HCT116 (cell line): ENCODE results near the gene TPRG1L.

ENCODE experiments used
- CEBPB ChIP-seq: IDR thresholded peaks from 2 replicates; pipeline ENCODE4 v1.6.1; 2012; ENCODE audit warnings: low read depth
- EGR1 ChIP-seq: IDR thresholded peaks from 2 replicates; pipeline ENCODE4 v1.6.1; 2012; ENCODE audit warnings: low read depth
- ELF1 ChIP-seq: IDR thresholded peaks from 2 replicates; pipeline ENCODE4 v1.6.1; 2012; ENCODE audit warnings: low read depth, borderline replicate concordance
- EZH2 ChIP-seq: fragments of 200-600 bp; sonication (generic); IDR thresholded peaks from 2 replicates; pipeline ENCODE4 v1.6.1; 2017; ENCODE audit warnings: antibody characterized with exemption, mixed run types
- EZH2phosphoT487 ChIP-seq: fragments of 200-600 bp; IDR thresholded peaks from 2 replicates; pipeline ENCODE4 v1.6.1; 2018; ENCODE audit warnings: antibody characterized with exemption, borderline replicate concordance
- POLR2A ChIP-seq: IDR thresholded peaks from 2 replicates; pipeline ENCODE4 v1.7.0; 2011; ENCODE audit warnings: borderline replicate concordance; ENCODE audit not compliant: insufficient read depth, insufficient read length; ENCODE audit errors: extremely low read depth
- RAD21 ChIP-seq: IDR thresholded peaks from 2 replicates; pipeline ENCODE4 v1.6.1; 2012; ENCODE audit warnings: low read depth, mild to moderate bottlenecking
- TCF7L2 ChIP-seq: IDR thresholded peaks from 2 replicates; pipeline ENCODE4 v1.7.0; 2011; ENCODE audit warnings: borderline replicate concordance, inconsistent platforms; ENCODE audit not compliant: insufficient read depth, insufficient read length; ENCODE audit errors: extremely low read depth
- YY1 ChIP-seq: IDR thresholded peaks from 2 replicates; pipeline ENCODE4 v1.6.1; 2011; ENCODE audit warnings: low read length, low read depth, moderate library complexity, mild to moderate bottlenecking; ENCODE audit not compliant: insufficient replicate concordance; ENCODE audit errors: extremely low read depth
- TF ChIP-seq, protein P1 (sequence below): IDR thresholded peaks from 2 replicates; pipeline ENCODE4 v1.6.1; 2012
- TF ChIP-seq, protein P2 (sequence below), 3 experiments: fragments of 200-600 bp in 1 of 3; sonication (generic) in 1 of 3; IDR thresholded peaks in 2 of 3; conservative IDR thresholded peaks in 1 of 3; 2 replicates each; pipeline ENCODE4 v1.5.1; 2012 to 2017; ENCODE audit warnings: low read depth in 2 of 3, low read length in 2 of 3, antibody characterized with exemption in 1 of 3, borderline replicate concordance in 1 of 3, control low read depth in 1 of 3, mild to moderate bottlenecking in 1 of 3, mixed read lengths in 1 of 3, mixed run types in 1 of 3, moderate library complexity in 1 of 3; ENCODE audit not compliant: insufficient read depth in 1 of 3
- TF ChIP-seq, protein P3 (sequence below): IDR thresholded peaks from 2 replicates; pipeline ENCODE4 v1.6.1; 2012; ENCODE audit warnings: low read depth
- TF ChIP-seq, protein P4 (sequence below): IDR thresholded peaks from 2 replicates; pipeline ENCODE4 v1.6.1; 2011; ENCODE audit warnings: mild to moderate bottlenecking, low read length, moderate library complexity; ENCODE audit not compliant: insufficient replicate concordance; ENCODE audit errors: extremely low read depth

DNA sequence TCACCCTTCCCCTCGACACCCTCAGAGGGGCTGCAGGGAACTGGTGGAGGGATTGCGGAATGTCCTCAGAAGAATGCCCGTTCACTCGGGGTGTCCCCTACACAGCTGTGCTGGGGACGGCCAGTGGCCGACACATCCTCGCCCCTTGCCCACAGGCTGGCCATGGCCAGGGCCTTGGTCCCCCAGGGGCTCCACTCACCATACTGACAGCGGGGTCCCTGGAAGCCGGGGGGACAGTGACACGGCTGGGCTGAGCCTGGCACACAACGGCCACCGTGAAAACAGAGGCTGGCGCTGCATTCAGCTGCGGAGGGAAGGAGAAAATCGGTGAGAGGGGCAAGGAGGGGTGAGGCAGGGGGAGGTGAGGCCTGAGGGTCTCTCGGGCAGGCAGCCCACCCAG lies 45.2 kb upstream of the TPRG1L start:
- TF ChIP-seq ELF1 (no peak), POLR2A (no peak), EZH2 (no peak), YY1 (no peak), EGR1 (no peak), CEBPB (no peak), TCF7L2 (no peak), RAD21 (no peak), EZH2phosphoT487 (no peak)
- TF ChIP-seq, protein P1, sequence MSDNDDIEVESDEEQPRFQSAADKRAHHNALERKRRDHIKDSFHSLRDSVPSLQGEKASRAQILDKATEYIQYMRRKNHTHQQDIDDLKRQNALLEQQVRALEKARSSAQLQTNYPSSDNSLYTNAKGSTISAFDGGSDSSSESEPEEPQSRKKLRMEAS, result no peak
- TF ChIP-seq, protein P2, sequence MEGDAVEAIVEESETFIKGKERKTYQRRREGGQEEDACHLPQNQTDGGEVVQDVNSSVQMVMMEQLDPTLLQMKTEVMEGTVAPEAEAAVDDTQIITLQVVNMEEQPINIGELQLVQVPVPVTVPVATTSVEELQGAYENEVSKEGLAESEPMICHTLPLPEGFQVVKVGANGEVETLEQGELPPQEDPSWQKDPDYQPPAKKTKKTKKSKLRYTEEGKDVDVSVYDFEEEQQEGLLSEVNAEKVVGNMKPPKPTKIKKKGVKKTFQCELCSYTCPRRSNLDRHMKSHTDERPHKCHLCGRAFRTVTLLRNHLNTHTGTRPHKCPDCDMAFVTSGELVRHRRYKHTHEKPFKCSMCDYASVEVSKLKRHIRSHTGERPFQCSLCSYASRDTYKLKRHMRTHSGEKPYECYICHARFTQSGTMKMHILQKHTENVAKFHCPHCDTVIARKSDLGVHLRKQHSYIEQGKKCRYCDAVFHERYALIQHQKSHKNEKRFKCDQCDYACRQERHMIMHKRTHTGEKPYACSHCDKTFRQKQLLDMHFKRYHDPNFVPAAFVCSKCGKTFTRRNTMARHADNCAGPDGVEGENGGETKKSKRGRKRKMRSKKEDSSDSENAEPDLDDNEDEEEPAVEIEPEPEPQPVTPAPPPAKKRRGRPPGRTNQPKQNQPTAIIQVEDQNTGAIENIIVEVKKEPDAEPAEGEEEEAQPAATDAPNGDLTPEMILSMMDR (IDR thresholded peaks at IDR 0.05 in 2 of 3, conservative IDR thresholded peaks at IDR 0.05 in 1 of 3; ENCODE audit: borderline replicate concordance in 1 of 3, insufficient read depth in 1 of 3, low read depth in 2 of 3, low read length in 2 of 3), result no peak
- TF ChIP-seq, protein P3, sequence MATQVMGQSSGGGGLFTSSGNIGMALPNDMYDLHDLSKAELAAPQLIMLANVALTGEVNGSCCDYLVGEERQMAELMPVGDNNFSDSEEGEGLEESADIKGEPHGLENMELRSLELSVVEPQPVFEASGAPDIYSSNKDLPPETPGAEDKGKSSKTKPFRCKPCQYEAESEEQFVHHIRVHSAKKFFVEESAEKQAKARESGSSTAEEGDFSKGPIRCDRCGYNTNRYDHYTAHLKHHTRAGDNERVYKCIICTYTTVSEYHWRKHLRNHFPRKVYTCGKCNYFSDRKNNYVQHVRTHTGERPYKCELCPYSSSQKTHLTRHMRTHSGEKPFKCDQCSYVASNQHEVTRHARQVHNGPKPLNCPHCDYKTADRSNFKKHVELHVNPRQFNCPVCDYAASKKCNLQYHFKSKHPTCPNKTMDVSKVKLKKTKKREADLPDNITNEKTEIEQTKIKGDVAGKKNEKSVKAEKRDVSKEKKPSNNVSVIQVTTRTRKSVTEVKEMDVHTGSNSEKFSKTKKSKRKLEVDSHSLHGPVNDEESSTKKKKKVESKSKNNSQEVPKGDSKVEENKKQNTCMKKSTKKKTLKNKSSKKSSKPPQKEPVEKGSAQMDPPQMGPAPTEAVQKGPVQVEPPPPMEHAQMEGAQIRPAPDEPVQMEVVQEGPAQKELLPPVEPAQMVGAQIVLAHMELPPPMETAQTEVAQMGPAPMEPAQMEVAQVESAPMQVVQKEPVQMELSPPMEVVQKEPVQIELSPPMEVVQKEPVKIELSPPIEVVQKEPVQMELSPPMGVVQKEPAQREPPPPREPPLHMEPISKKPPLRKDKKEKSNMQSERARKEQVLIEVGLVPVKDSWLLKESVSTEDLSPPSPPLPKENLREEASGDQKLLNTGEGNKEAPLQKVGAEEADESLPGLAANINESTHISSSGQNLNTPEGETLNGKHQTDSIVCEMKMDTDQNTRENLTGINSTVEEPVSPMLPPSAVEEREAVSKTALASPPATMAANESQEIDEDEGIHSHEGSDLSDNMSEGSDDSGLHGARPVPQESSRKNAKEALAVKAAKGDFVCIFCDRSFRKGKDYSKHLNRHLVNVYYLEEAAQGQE, result no peak
- TF ChIP-seq, protein P4, sequence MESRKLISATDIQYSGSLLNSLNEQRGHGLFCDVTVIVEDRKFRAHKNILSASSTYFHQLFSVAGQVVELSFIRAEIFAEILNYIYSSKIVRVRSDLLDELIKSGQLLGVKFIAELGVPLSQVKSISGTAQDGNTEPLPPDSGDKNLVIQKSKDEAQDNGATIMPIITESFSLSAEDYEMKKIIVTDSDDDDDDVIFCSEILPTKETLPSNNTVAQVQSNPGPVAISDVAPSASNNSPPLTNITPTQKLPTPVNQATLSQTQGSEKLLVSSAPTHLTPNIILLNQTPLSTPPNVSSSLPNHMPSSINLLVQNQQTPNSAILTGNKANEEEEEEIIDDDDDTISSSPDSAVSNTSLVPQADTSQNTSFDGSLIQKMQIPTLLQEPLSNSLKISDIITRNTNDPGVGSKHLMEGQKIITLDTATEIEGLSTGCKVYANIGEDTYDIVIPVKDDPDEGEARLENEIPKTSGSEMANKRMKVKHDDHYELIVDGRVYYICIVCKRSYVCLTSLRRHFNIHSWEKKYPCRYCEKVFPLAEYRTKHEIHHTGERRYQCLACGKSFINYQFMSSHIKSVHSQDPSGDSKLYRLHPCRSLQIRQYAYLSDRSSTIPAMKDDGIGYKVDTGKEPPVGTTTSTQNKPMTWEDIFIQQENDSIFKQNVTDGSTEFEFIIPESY, result no peak
